ENCODE data around the gene FSTL5.

The FSTL5 gene

DNA sequence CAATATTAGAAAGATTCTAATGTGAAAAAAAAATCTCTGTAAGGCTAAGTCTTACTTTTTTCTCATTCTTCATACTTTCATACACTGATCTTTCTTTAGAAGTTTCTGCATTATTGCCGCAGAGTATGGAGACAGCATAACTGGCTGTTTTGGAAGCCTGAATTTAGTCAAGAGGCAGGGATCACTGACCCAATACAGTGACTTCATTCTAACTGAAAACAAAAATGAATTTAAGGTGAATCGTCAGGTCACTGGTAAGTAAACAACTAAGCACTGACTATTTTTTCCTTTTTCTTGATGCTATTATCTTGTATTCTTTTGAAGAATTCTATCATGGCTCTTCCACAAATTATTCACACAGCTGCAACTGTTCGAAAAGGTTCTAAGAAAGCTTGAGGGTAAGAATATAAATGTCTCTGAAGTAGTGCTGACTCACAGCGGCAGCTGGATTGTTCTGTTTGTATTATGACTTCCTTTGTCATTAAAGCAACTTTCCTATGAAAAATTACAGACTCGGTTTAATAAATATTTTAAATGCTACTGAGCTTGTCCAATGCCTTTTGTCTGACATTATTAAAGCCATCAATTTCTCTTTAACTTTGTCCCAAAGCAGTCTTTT is 609.3 kb downstream of the FSTL5 start:
- Histone ChIP-seq H3K4me3 (ENCODE audit: insufficient read length, low read depth) (no peak overlapping the region), H3K9me3 (ENCODE audit: insufficient read depth, low read length) (no peaks in the 10 kb centered on the region), H3K4me1 (ENCODE audit: insufficient read depth, insufficient read length) (no peaks in the 10 kb centered on the region), H3K27me3 (ENCODE audit: insufficient read depth, insufficient read length) (no peaks in the 10 kb centered on the region), H3K9ac (ENCODE audit: insufficient read length, low read depth) (no peak overlapping the region), H3K36me3 (ENCODE audit: insufficient read depth, insufficient read length, low read length) (no peaks in the 10 kb centered on the region)
- TF ChIP-seq ZNF274 (IDR thresholded peaks at IDR 0.05; ENCODE audit: low read depth, low read length) (no peak), YY1 (IDR thresholded peaks at IDR 0.05; ENCODE audit: insufficient read depth, insufficient read length) (no peak), SUZ12 (IDR thresholded peaks at IDR 0.05; ENCODE audit: extremely low read depth, insufficient read depth, insufficient read length) (no peak)
- no peak for DNase-seq (ENCODE audit: low read depth, low spot score)

DNA sequence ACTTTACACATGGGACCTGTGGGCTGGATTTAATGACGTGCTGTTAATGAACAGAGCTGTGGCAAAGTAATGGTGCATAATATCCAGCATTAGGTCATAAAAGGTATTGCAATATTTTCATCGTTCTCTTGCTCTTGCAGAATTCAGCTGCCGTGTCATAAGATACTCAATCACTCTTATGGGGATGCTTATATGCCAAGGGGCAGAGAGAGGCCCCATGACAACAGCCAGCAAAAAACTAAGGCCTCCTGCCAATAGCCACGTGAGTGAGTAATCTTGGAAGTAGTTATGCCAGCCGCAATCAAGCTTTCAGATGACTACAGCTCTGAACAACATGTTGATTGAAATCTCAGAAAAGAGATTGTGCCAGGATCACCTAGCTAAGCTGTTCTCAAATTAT is 616.9 kb downstream of the FSTL5 start:
- Histone ChIP-seq H3K4me3 (ENCODE audit: insufficient read length, low read depth) (no peak overlapping the region), H3K27me3 (ENCODE audit: insufficient read depth, insufficient read length) (no peaks in the 10 kb centered on the region), H3K4me1 (ENCODE audit: insufficient read depth, insufficient read length) (no peaks in the 10 kb centered on the region), H3K9ac (ENCODE audit: insufficient read length, low read depth) (no peak overlapping the region), H3K36me3 (ENCODE audit: insufficient read depth, insufficient read length, low read length) (no peaks in the 10 kb centered on the region), H3K9me3 (ENCODE audit: insufficient read depth, low read length) (no peaks in the 10 kb centered on the region)
- TF ChIP-seq ZNF274 (IDR thresholded peaks at IDR 0.05; ENCODE audit: low read depth, low read length): no peak
- TF ChIP-seq YY1 (IDR thresholded peaks at IDR 0.05; ENCODE audit: insufficient read depth, insufficient read length): no peak
- TF ChIP-seq SUZ12 (IDR thresholded peaks at IDR 0.05; ENCODE audit: extremely low read depth, insufficient read depth, insufficient read length): no peak
- DNase-seq (ENCODE audit: low read depth, low spot score): no peak

DNA sequence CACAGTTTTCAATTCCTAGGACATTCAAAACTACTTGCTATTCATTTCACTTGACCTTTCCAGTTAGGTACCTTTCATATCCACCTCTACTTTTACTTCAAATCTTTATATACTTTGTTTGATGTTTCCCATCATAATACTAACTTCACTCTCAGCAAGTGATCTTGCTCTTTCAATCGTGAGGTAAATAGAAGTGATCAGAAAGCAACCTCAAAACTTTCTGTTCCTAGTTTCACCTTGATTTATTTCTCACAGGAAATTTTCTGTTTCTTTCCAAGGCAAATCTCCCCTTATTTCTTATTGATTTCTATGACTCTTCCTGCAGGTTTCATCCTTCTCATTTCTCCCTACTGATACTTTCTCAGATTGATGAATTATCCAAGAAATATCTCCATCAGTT is 623.5 kb downstream of the FSTL5 start:
- Histone ChIP-seq H3K4me1 (ENCODE audit: insufficient read depth, insufficient read length) (no peaks in the 10 kb centered on the region), H3K9ac (ENCODE audit: insufficient read length, low read depth) (no peak overlapping the region), H3K4me3 (ENCODE audit: insufficient read length, low read depth) (no peak overlapping the region), H3K36me3 (ENCODE audit: insufficient read depth, insufficient read length, low read length) (no peaks in the 10 kb centered on the region), H3K9me3 (ENCODE audit: insufficient read depth, low read length) (no peaks in the 10 kb centered on the region), H3K27me3 (ENCODE audit: insufficient read depth, insufficient read length) (no peaks in the 10 kb centered on the region)
- DNase-seq (ENCODE audit: low read depth, low spot score): no peak
- TF ChIP-seq SUZ12 (IDR thresholded peaks at IDR 0.05; ENCODE audit: extremely low read depth, insufficient read depth, insufficient read length): no peak
- TF ChIP-seq YY1 (IDR thresholded peaks at IDR 0.05; ENCODE audit: insufficient read depth, insufficient read length): no peak
- no peak for TF ChIP-seq ZNF274 (IDR thresholded peaks at IDR 0.05; ENCODE audit: low read depth, low read length)

DNA sequence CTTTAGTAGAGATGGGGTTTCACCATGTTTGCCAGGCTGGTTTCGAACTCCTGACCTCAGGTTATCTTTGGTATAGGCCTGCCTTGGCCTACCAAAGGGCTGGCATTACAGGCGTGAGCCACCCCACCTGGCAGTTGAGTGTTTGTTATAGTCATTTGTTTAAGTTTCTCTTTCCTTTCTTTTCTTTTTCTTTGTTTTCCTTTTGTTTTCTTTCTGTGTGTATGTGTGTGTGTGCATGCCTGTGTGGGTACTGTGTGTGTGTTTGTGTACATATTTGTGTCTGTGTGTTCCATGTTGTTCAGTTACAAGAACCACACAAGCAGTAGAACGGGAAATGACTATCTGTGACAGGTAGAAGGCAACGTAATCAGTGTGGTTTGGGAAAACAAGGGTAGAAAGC is 624.9 kb downstream of the FSTL5 start:
- H3K9ac ChIP-seq (ENCODE audit: insufficient read length, low read depth): no peak overlapping the region
- no peaks in the 10 kb centered on the region for H3K27me3 ChIP-seq (ENCODE audit: insufficient read depth, insufficient read length)
- no peak for DNase-seq (ENCODE audit: low read depth, low spot score)
- no peaks in the 10 kb centered on the region for H3K4me1 ChIP-seq (ENCODE audit: insufficient read depth, insufficient read length)
- H3K4me3 ChIP-seq (ENCODE audit: insufficient read length, low read depth): no peak overlapping the region
- no peaks in the 10 kb centered on the region for H3K9me3 ChIP-seq (ENCODE audit: insufficient read depth, low read length)
- TF ChIP-seq SUZ12 (IDR thresholded peaks at IDR 0.05; ENCODE audit: extremely low read depth, insufficient read depth, insufficient read length): no peak
- TF ChIP-seq YY1 (IDR thresholded peaks at IDR 0.05; ENCODE audit: insufficient read depth, insufficient read length): no peak
- no peak for TF ChIP-seq ZNF274 (IDR thresholded peaks at IDR 0.05; ENCODE audit: low read depth, low read length)
- H3K36me3 ChIP-seq (ENCODE audit: insufficient read depth, insufficient read length, low read length): no peaks in the 10 kb centered on the region

DNA sequence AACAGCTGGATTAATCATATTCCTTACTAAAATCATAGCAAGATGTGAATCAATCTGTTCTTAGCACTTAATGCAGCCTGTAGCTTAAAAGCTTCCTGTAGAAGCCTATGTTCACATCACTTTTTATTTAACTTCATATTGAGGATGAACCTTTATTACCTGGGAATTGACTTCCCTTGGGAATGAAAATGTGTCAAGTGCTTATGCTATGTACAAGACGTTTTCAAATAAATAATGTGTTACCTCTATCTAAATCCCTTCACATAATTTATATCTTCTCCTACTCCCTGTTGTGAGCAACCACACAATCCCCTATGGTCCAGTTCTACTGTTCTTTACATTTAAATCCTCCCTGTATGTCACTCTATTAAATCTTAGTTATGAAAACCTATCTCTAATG is 633.1 kb downstream of the FSTL5 start:
- TF ChIP-seq ZNF274 (IDR thresholded peaks at IDR 0.05; ENCODE audit: low read depth, low read length) (no peak), YY1 (IDR thresholded peaks at IDR 0.05; ENCODE audit: insufficient read depth, insufficient read length) (no peak), SUZ12 (IDR thresholded peaks at IDR 0.05; ENCODE audit: extremely low read depth, insufficient read depth, insufficient read length) (no peak)
- no peak overlapping the region for H3K9ac ChIP-seq (ENCODE audit: insufficient read length, low read depth)
- no peak overlapping the region for H3K4me3 ChIP-seq (ENCODE audit: insufficient read length, low read depth)
- no peaks in the 10 kb centered on the region for H3K27me3 ChIP-seq (ENCODE audit: insufficient read depth, insufficient read length)
- no peaks in the 10 kb centered on the region for H3K36me3 ChIP-seq (ENCODE audit: insufficient read depth, insufficient read length, low read length)
- H3K9me3 ChIP-seq (ENCODE audit: insufficient read depth, low read length): no peaks in the 10 kb centered on the region
- DNase-seq (ENCODE audit: low read depth, low spot score): no peak
- H3K4me1 ChIP-seq (ENCODE audit: insufficient read depth, insufficient read length): no peaks in the 10 kb centered on the region

DNA sequence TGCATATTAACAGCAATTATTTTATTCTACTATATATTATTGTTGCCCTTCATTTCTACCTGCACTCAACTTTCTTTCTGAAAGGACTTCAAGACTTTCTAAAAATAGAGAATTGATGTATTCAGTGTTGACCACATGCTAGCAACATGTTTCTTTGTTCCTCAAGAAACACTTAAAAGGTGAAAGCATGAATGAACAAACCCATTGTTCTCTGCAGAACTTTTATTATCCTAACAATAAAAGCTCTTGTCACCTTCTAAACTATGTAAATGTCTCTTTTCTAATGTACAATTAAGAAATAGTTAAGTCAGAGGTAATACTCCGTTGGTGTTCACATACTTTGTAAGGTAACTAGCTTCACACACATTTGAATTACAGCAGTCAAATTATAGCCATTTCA is 638.7 kb downstream of the FSTL5 start:
- Histone ChIP-seq H3K4me3 (ENCODE audit: insufficient read length, low read depth) (no peak overlapping the region), H3K4me1 (ENCODE audit: insufficient read depth, insufficient read length) (no peaks in the 10 kb centered on the region), H3K27me3 (ENCODE audit: insufficient read depth, insufficient read length) (no peaks in the 10 kb centered on the region), H3K9me3 (ENCODE audit: insufficient read depth, low read length) (no peaks in the 10 kb centered on the region), H3K36me3 (ENCODE audit: insufficient read depth, insufficient read length, low read length) (no peaks in the 10 kb centered on the region), H3K9ac (ENCODE audit: insufficient read length, low read depth) (no peak overlapping the region)
- no peak for DNase-seq (ENCODE audit: low read depth, low spot score)
- TF ChIP-seq YY1 (IDR thresholded peaks at IDR 0.05; ENCODE audit: insufficient read depth, insufficient read length): no peak
- no peak for TF ChIP-seq SUZ12 (IDR thresholded peaks at IDR 0.05; ENCODE audit: extremely low read depth, insufficient read depth, insufficient read length)

DNA sequence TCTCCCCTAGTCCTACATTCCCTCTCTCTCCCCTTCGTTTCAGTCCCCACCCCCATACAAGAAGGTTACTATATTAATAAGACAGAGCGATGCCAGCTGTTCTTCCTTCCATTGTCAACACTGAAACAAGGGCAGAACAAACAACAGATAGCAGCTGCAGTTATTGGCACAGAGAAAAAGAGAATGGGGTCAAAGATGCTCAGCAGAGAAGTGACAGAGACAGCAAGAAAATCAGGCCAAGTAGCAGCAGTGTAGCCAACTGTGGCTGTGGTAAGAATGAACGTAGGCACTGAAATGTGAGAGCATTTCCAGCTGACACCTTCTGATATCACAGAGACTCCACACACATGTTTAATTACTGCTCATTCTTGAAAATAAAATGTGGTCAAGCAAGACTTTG is 641.8 kb downstream of the FSTL5 start:
- DNase-seq (ENCODE audit: low read depth, low spot score): no peak
- H3K27me3 ChIP-seq (ENCODE audit: insufficient read depth, insufficient read length): no peaks in the 10 kb centered on the region
- H3K4me3 ChIP-seq (ENCODE audit: insufficient read length, low read depth): no peak overlapping the region
- no peak overlapping the region for H3K9ac ChIP-seq (ENCODE audit: insufficient read length, low read depth)
- no peaks in the 10 kb centered on the region for H3K4me1 ChIP-seq (ENCODE audit: insufficient read depth, insufficient read length)
- TF ChIP-seq YY1 (IDR thresholded peaks at IDR 0.05; ENCODE audit: insufficient read depth, insufficient read length) (no peak), ZNF274 (IDR thresholded peaks at IDR 0.05; ENCODE audit: low read depth, low read length) (no peak), SUZ12 (IDR thresholded peaks at IDR 0.05; ENCODE audit: extremely low read depth, insufficient read depth, insufficient read length) (no peak)
- no peaks in the 10 kb centered on the region for H3K36me3 ChIP-seq (ENCODE audit: insufficient read depth, insufficient read length, low read length)
- H3K9me3 ChIP-seq (ENCODE audit: insufficient read depth, low read length): no peaks in the 10 kb centered on the region
